K562 (cell line): ENCODE results near the gene SAMD3. TPM values are rescaled to one million over a fixed set of nuclear protein-coding genes. Genes with fewer than 3 reads are reported as not detected.

Experiments used
- ATAC-seq: fragments of 200-7000 bp; cut with Tn5 transposase; 3 replicates; pipeline ENCODE4 v1.9.1; 2020; ENCODE audit warnings: moderate library complexity
- BruUV-seq: library from RNA; stranded (reverse); fragments of 400-500 nt; replicated peaks from 2 replicates; lab custom pipeline; 2021; lab: Mats Ljungman, UMichigan
- CTCF ChIA-PET: fragments of 300-600 bp; formaldehyde crosslinking; extraction: SDS; loops from one replicate; lab custom pipeline; 2021; ENCODE audit warnings: low intra/inter-chr PET ratio; lab: Yijun Ruan, JAX
- POLR2A ChIA-PET: fragments of 300-600, 350-650 bp; sonication (Branson Sonifier 250); formaldehyde crosslinking; extraction: SDS; loops from one replicate; lab custom pipeline; 2021; ENCODE audit warnings: antibody characterized with exemption, inconsistent platforms; lab: Yijun Ruan, JAX
- DNase-seq, 4 experiments: peaks; one replicate each; pipeline versions ENCODE4 v3.0.0 to v3.0.0-alpha.2; 2011 to 2018; ENCODE audit warnings: low spot score in 3 of 4, mixed read lengths in 3 of 4; ENCODE audit errors: extremely low read depth in 1 of 4
- FAIRE-seq: peaks from 2 replicates; lab custom pipeline; 2011; peaks lifted over from hg19 to GRCh38; lab: Jason Lieb, UNC
- H2AFZ ChIP-seq: 2 replicates; pipeline ENCODE4 v1.6.0; 2011; ENCODE audit warnings: low read depth, low read length, control low read depth, inconsistent platforms
- H3K27ac ChIP-seq: fragments of 200-600 bp; 3 replicates; pipeline ENCODE4 v1.8.0; 2011; ENCODE audit warnings: low read depth, mild to moderate bottlenecking, control low read depth, inconsistent platforms, low read length, moderate library complexity, mixed read lengths; ENCODE audit errors: extremely low read depth
- H3K27me3 ChIP-seq, 2 experiments: fragments of 300-600 bp in 1 of 2; 2 replicates in 1 of 2; 3 replicates in 1 of 2; pipeline versions ENCODE4 v1.6.0 to v1.8.0; 2011; ENCODE audit warnings: inconsistent platforms in 2 of 2, low read length in 2 of 2, mild to moderate bottlenecking in 1 of 2, mixed read lengths in 1 of 2, moderate library complexity in 1 of 2; ENCODE audit not compliant: control insufficient read depth in 2 of 2, insufficient read depth in 2 of 2
- H3K36me3 ChIP-seq: fragments of 300-600 bp; 3 replicates; pipeline ENCODE4 v1.8.0; 2011; ENCODE audit warnings: mild to moderate bottlenecking, low read length, inconsistent platforms; ENCODE audit not compliant: control insufficient read depth, insufficient read depth
- H3K4me1 ChIP-seq, 2 experiments: fragments of 200-600 bp in 1 of 2; replicated peaks in 1 of 2; 2 replicates in 1 of 2; 3 replicates in 1 of 2; pipeline versions ENCODE4 v1.5.1 to v1.8.0; 2011; ENCODE audit warnings: inconsistent platforms in 2 of 2, low read length in 2 of 2, mild to moderate bottlenecking in 1 of 2, mixed read lengths in 1 of 2, moderate library complexity in 1 of 2; ENCODE audit not compliant: control insufficient read depth in 2 of 2, insufficient read depth in 2 of 2
- H3K4me2 ChIP-seq: 2 replicates; pipeline ENCODE4 v1.6.1; 2011; ENCODE audit warnings: low read length, control low read depth, inconsistent platforms, mixed read lengths; ENCODE audit not compliant: insufficient read depth
- H3K4me3 ChIP-seq: fragments of 200-600 bp; sonication (generic), shearing (Covaris generic); 2 replicates; pipeline ENCODE4 v1.5.1; 2016; ENCODE audit warnings: control low read depth, inconsistent platforms
- H3K79me2 ChIP-seq: fragments of 200-600 bp; 3 replicates; pipeline ENCODE4 v1.8.0; 2011; ENCODE audit warnings: low read length, inconsistent platforms; ENCODE audit not compliant: control insufficient read depth, insufficient read depth
- H3K9ac ChIP-seq, 2 experiments: 2 replicates each; pipeline versions ENCODE4 v1.6.0 to v1.6.1; 2011; ENCODE audit warnings: low read depth in 2 of 2, low read length in 2 of 2, control low read depth in 1 of 2, inconsistent platforms in 1 of 2, mild to moderate bottlenecking in 1 of 2, mixed read lengths in 1 of 2; ENCODE audit not compliant: insufficient read depth in 1 of 2
- H3K9me1 ChIP-seq: one replicate; pipeline ENCODE4 v1.6.0; 2011; ENCODE audit warnings: inconsistent platforms, mild to moderate bottlenecking, low read length, moderate library complexity; ENCODE audit not compliant: control insufficient read depth, insufficient read depth
- H3K9me3 ChIP-seq: replicated peaks from 2 replicates; pipeline ENCODE4 v1.5.1; 2011; ENCODE audit warnings: low read depth, low read length, inconsistent platforms; ENCODE audit not compliant: control insufficient read depth, insufficient read depth
- H4K20me1 ChIP-seq: replicated peaks from 2 replicates; pipeline ENCODE4 v1.6.1; 2011; ENCODE audit warnings: low read length, inconsistent platforms, mixed read lengths; ENCODE audit not compliant: control insufficient read depth, insufficient read depth
- C11orf30 ChIP-seq: fragments of 450-650 bp; IDR thresholded peaks from 2 replicates; pipeline ENCODE4 v1.6.1; 2016; ENCODE audit warnings: low read depth, mild to moderate bottlenecking
- DACH1 ChIP-seq: fragments of 450-650 bp; IDR thresholded peaks from 2 replicates; pipeline ENCODE4 v1.6.1; 2018; ENCODE audit not compliant: partially characterized antibody
- KHSRP ChIP-seq: fragments of 450-650 bp; IDR thresholded peaks from 2 replicates; pipeline ENCODE4 v1.6.1; 2017
- KLF13 ChIP-seq: fragments of 450-650 bp; IDR thresholded peaks from 2 replicates; pipeline ENCODE4 v1.6.1; 2016; ENCODE audit warnings: missing genetic modification characterization, low read depth, mild to moderate bottlenecking, missing compliant biosample characterization, moderate library complexity, borderline replicate concordance
- MAFF ChIP-seq: IDR thresholded peaks from 2 replicates; pipeline ENCODE4 v1.6.1; 2012; ENCODE audit warnings: low read length, improper control_type of control experiment
- MAFG ChIP-seq: fragments of 450-650 bp; conservative IDR thresholded peaks from 2 replicates; pipeline ENCODE4 v1.6.1; 2016; ENCODE audit warnings: missing genetic modification characterization, missing compliant biosample characterization
- MAFK ChIP-seq: IDR thresholded peaks from 2 replicates; pipeline ENCODE4 v1.6.1; 2011; ENCODE audit warnings: low read length, improper control_type of control experiment
- MCM7 ChIP-seq, 2 experiments: fragments of 450-650 bp; IDR thresholded peaks; 2 replicates each; pipeline ENCODE4 v1.6.1; 2016 to 2018
- TCF7 ChIP-seq: sonication (generic); IDR thresholded peaks from 2 replicates; pipeline ENCODE4 v1.6.1; 2016; ENCODE audit warnings: antibody characterized with exemption, borderline replicate concordance
- THRB ChIP-seq: fragments of 450-650 bp; formaldehyde crosslinking; conservative IDR thresholded peaks from 2 replicates; pipeline ENCODE4 v1.4.0; 2022; ENCODE audit warnings: mild to moderate bottlenecking, missing genetic modification characterization
- XRCC5 ChIP-seq: fragments of 200-400 bp; formaldehyde crosslinking; IDR thresholded peaks from 2 replicates; pipeline ENCODE4 v1.6.1; 2017; ENCODE audit warnings: low read depth, mild to moderate bottlenecking, low read length
- ZBTB43 ChIP-seq: sonication (generic); formaldehyde crosslinking; IDR thresholded peaks from 2 replicates; pipeline ENCODE4 v1.8.0; 2023; ENCODE audit warnings: mild to moderate bottlenecking, missing genetic modification reagents
- ZNF12 ChIP-seq: sonication (generic); formaldehyde crosslinking; IDR thresholded peaks from 2 replicates; pipeline ENCODE4 v1.4.0; 2020; ENCODE audit warnings: mild to moderate bottlenecking, missing genetic modification reagents
- ZNF316 ChIP-seq: fragments of 450-650 bp; IDR thresholded peaks from 2 replicates; pipeline ENCODE4 v1.6.1; 2016
- WGBS: fragments of 100-300 bp; shearing (Covaris generic); methylation state at CpG from one replicate; pipeline ENCODE4 v1.1.6; 2016; ENCODE audit warnings: low coverage, mixed read lengths; ENCODE audit not compliant: insufficient coverage; ENCODE audit errors: missing lambda C conversion rate; 5-methylcytosine and 5-hydroxymethylcytosine counted together
- in situ Hi-C: fragments of 300-500 bp; cut with MboI; formaldehyde crosslinking; loops from 4 replicates; pipeline ENCODE4 v1.15.0; 2018; ENCODE audit warnings: inconsistent platforms, mixed read lengths
- intact Hi-C: fragments of 100-400 bp; cut with micrococcal nuclease; formaldehyde crosslinking; loops from 2 replicates; pipeline ENCODE4 v1.14.2; 2022
- polyA plus RNA-seq, 8 experiments: library from polyadenylated mRNA; depleted of rRNA in 4 of 8; stranded (reverse) in 5 of 8; unstranded in 3 of 8; fragments of >200 nt; fragmentation: Nextera tagmentation in 2 of 8; fragmentation: Illumina TruSeq in 1 of 8; extraction: Ambion mirVana in 2 of 8; extraction: Trizol in 1 of 8; gene quantifications; 2 replicates each; pipeline versions ENCODE4 v1.2.1 to v1.2.3, GENCODE V29; 2011 to 2014; ENCODE audit warnings: inconsistent platforms in 1 of 8, missing spikeins in 1 of 8
- total RNA-seq, 7 experiments: library from RNA; depleted of rRNA in 6 of 7; stranded (reverse); fragments of >200 nt in 6 of 7; fragmentation: Illumina TruSeq in 2 of 7; extraction: Trizol in 2 of 7; gene quantifications; 2 replicates each; pipeline versions ENCODE4 v1.2.1 to v1.2.3, GENCODE V29; 2011 to 2021; ENCODE audit warnings: low replicate concordance in 1 of 7

The SAMD3 gene
- total and polyA plus RNA-seq, 9 of the 15 experiments (the other 6 are each of a cell fraction or from before 2014, with no cell fraction given): 0.03 to 0.21 (median 0.18) TPM; not detected in 5

GRCh38 chr6:130244728-130245127 lies 22.0 kb upstream of the SAMD3 start:
- Histone ChIP-seq H3K4me3 (no peak overlapping the region), H4K20me1 (no peaks in the 10 kb centered on the region), H3K9me1 (no peaks in the 10 kb centered on the region), H3K36me3 (no peaks in the 10 kb centered on the region), H3K9ac (no peak overlapping the region), H3K79me2 (no peaks in the 10 kb centered on the region), H3K27ac (no peak overlapping the region), H2AFZ (no peak overlapping the region), H3K9me3 (no peaks in the 10 kb centered on the region), H3K4me1 (no peaks in the 10 kb centered on the region), H3K27me3 (peaks cover 0 to 4% of the 10 kb centered on the region in 2 experiments; a peak in 1 of 5 replicates), H3K4me2 (no peak overlapping the region)
- ChIA-PET CTCF (no interaction called here), POLR2A (no interaction called here)
- 4% methylated on average over 2 of the region's 2 CpGs for WGBS
- FAIRE-seq: no peak
- BruUV-seq: no TSS peak
- ATAC-seq: no peak
- intact Hi-C loops (no loop called here), in situ Hi-C loops (no loop called here)
- no peak for DNase-seq
- TF ChIP-seq ZNF12 (CRISPR knock-in tag) (no peak), THRB (no peak), ZBTB43 (CRISPR knock-in tag) (no peak), C11orf30 (peak; percentile 58; the same call in 1 of the 2 replicates), TCF7 (no peak), KHSRP (no peak), MCM7 (IDR thresholded peaks at IDR 0.05) (no peak), KLF13 (tag) (no peak), DACH1 (no peak), MAFK (peak; percentile 32; the same call in 1 of the 2 replicates), XRCC5 (no peak), MAFF (peak; percentile 19; the same call in 1 of the 2 replicates), MAFG (tag) (peak; percentile 68), ZNF316 (peak; percentile 68)
